Smooth muscle cell (in vitro differentiated cells): ENCODE results near the gene NR2C2. TPM values are rescaled to one million over a fixed set of nuclear protein-coding genes. Genes with fewer than 3 reads are reported as not detected.

Source experiments
- DNase-seq: peaks from one replicate; lab custom pipeline; 2025; ENCODE audit not compliant: unreplicated experiment; lab: John Stamatoyannopoulos, UW
- H2AFZ ChIP-seq: fragments of 200-600 bp; sonication (generic); 2 replicates; pipeline ENCODE4 v1.6.0; 2016; ENCODE audit warnings: antibody characterized with exemption, low read depth, mild to moderate bottlenecking
- H3F3A ChIP-seq: fragments of 200-600 bp; sonication (generic); 2 replicates; pipeline ENCODE4 v1.6.0; 2017; ENCODE audit warnings: antibody characterized with exemption, low read depth
- H3K27ac ChIP-seq: fragments of 200-600 bp; sonication (generic); 2 replicates; pipeline ENCODE4 v1.5.1; 2016; ENCODE audit warnings: low read depth, mild to moderate bottlenecking
- H3K27me3 ChIP-seq: fragments of 200-600 bp; sonication (generic); 2 replicates; pipeline ENCODE4 v1.6.1; 2016; ENCODE audit warnings: low read depth, mild to moderate bottlenecking
- H3K36me3 ChIP-seq: fragments of 200-600 bp; sonication (generic); 2 replicates; pipeline ENCODE4 v1.5.1; 2016; ENCODE audit warnings: low read depth
- H3K4me1 ChIP-seq: fragments of 200-600 bp; sonication (generic); 2 replicates; pipeline ENCODE4 v1.5.1; 2016; ENCODE audit warnings: low read depth
- H3K4me2 ChIP-seq: fragments of 200-600 bp; sonication (generic); 2 replicates; pipeline ENCODE4 v1.6.0; 2016; ENCODE audit warnings: mild to moderate bottlenecking
- H3K4me3 ChIP-seq: fragments of 200-600 bp; sonication (generic); 2 replicates; pipeline ENCODE4 v1.5.1; 2016; ENCODE audit warnings: mild to moderate bottlenecking
- H3K79me2 ChIP-seq: fragments of 200-600 bp; sonication (generic); 2 replicates; pipeline ENCODE4 v1.6.0; 2016; ENCODE audit warnings: low read depth, mild to moderate bottlenecking
- H3K9ac ChIP-seq: fragments of 200-600 bp; sonication (generic); 2 replicates; pipeline ENCODE4 v1.6.0; 2016; ENCODE audit warnings: low read depth
- H3K9me3 ChIP-seq: fragments of 200-600 bp; sonication (generic); replicated peaks from 2 replicates; pipeline ENCODE4 v1.5.1; 2016; ENCODE audit warnings: low read depth
- H4K20me1 ChIP-seq: fragments of 200-600 bp; sonication (generic); 2 replicates; pipeline ENCODE4 v1.6.0; 2016; ENCODE audit warnings: low read depth
- WGBS: methylation state at CpG from one replicate; pipeline ENCODE4 v1.1.7; 2016; ENCODE audit warnings: low lambda C conversion rate; 5-methylcytosine and 5-hydroxymethylcytosine counted together
- polyA plus RNA-seq: library from polyadenylated mRNA; unstranded; fragments of >200 nt; fragmentation: Nextera tagmentation; extraction: Ambion mirVana; gene quantifications from 2 replicates; pipeline ENCODE4 v1.2.1, GENCODE V29; 2016
- total RNA-seq: library from RNA; depleted of rRNA; stranded (reverse); fragments of >200 nt; gene quantifications from 2 replicates; pipeline ENCODE4 v1.2.3, GENCODE V29; 2014
- TF ChIP-seq, protein P1 (sequence below): fragments of 200-600 bp; sonication (generic); IDR thresholded peaks from 2 replicates; pipeline ENCODE4 v1.5.1; 2017; ENCODE audit warnings: borderline replicate concordance, mild to moderate bottlenecking, antibody characterized with exemption; ENCODE audit not compliant: insufficient read depth, poor library complexity, severe bottlenecking

NR2C2 gene
- total and polyA plus RNA-seq, 2 experiments from 2014 or later: 11.6 to 28.5 TPM

DNA sequence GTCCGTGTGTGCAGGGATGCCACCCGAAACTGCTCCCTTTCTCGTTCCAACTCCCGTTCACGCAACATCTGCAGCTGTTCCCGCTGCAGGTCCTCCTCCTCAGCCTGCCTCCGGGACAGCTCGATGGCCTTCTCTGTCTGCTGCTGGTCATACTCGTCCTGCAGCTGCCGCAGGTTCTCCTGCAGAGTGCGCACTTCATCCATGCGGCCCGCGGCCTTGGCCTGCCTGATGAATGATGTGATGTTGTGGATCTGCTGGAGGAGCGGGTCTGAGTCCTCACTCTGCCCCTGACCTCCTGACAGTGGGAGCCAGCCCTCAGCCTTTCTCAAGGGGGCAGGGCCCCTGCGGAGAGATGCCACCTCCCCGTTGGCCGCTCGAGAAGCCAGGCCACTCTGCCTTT, 127.1 kb downstream of the NR2C2 start:
- WGBS: 97% methylated on average over 19 of the region's 19 CpGs
- H3K4me3 ChIP-seq: no peak overlapping the region
- TF ChIP-seq, protein P1, sequence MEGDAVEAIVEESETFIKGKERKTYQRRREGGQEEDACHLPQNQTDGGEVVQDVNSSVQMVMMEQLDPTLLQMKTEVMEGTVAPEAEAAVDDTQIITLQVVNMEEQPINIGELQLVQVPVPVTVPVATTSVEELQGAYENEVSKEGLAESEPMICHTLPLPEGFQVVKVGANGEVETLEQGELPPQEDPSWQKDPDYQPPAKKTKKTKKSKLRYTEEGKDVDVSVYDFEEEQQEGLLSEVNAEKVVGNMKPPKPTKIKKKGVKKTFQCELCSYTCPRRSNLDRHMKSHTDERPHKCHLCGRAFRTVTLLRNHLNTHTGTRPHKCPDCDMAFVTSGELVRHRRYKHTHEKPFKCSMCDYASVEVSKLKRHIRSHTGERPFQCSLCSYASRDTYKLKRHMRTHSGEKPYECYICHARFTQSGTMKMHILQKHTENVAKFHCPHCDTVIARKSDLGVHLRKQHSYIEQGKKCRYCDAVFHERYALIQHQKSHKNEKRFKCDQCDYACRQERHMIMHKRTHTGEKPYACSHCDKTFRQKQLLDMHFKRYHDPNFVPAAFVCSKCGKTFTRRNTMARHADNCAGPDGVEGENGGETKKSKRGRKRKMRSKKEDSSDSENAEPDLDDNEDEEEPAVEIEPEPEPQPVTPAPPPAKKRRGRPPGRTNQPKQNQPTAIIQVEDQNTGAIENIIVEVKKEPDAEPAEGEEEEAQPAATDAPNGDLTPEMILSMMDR: no peak

GRCh38 chr3:15079091-15079490, 131.7 kb downstream of the NR2C2 start:
- TF ChIP-seq, protein P1: no peak
- Histone ChIP-seq H3K4me1 (no peaks in the 10 kb centered on the region), H3K9me3 (no peaks in the 10 kb centered on the region), H3K27ac (no peak overlapping the region), H2AFZ (no peak overlapping the region), H3K27me3 (no peaks in the 10 kb centered on the region), H4K20me1 (no peaks in the 10 kb centered on the region), H3K9ac (no peak overlapping the region), H3K4me3 (no peak overlapping the region), H3K36me3 (peaks cover 22% of the 10 kb centered on the region), H3F3A (no peaks in the 10 kb centered on the region), H3K4me2 (no peak overlapping the region), H3K79me2 (no peaks in the 10 kb centered on the region)
- DNase-seq: no peak
- 74% methylated on average over 3 of the region's 3 CpGs for WGBS

More for the DNA sequence above, 127.1 kb downstream of the NR2C2 start:
- Histone ChIP-seq H3K4me1 (no peaks in the 10 kb centered on the region), H3K9ac (no peak overlapping the region), H3F3A (no peaks in the 10 kb centered on the region), H3K9me3 (no peaks in the 10 kb centered on the region), H4K20me1 (no peaks in the 10 kb centered on the region), H3K36me3 (peaks cover 15% of the 10 kb centered on the region), H3K79me2 (no peaks in the 10 kb centered on the region), H3K27me3 (no peaks in the 10 kb centered on the region), H2AFZ (no peak overlapping the region), H3K4me2 (no peak overlapping the region), H3K27ac (no peak overlapping the region)
- DNase-seq: no peak

- TF ChIP-seq, protein P1: no peak
- Histone ChIP-seq H2AFZ (no peak overlapping the region), H3K9ac (no peak overlapping the region), H3K27ac (no peak overlapping the region), H3F3A (no peaks in the 10 kb centered on the region), H3K4me1 (no peaks in the 10 kb centered on the region), H3K27me3 (no peaks in the 10 kb centered on the region), H3K79me2 (no peaks in the 10 kb centered on the region), H3K9me3 (no peaks in the 10 kb centered on the region), H3K4me3 (no peak overlapping the region), H3K36me3 (peaks cover 21% of the 10 kb centered on the region), H4K20me1 (no peaks in the 10 kb centered on the region), H3K4me2 (no peak overlapping the region)
- no peak for DNase-seq
- 93% methylated on average over 13 of the region's 13 CpGs for WGBS
These were observed 134.7 kb downstream of the NR2C2 start for GRCh38 chr3:15081960-15082664.

DNA sequence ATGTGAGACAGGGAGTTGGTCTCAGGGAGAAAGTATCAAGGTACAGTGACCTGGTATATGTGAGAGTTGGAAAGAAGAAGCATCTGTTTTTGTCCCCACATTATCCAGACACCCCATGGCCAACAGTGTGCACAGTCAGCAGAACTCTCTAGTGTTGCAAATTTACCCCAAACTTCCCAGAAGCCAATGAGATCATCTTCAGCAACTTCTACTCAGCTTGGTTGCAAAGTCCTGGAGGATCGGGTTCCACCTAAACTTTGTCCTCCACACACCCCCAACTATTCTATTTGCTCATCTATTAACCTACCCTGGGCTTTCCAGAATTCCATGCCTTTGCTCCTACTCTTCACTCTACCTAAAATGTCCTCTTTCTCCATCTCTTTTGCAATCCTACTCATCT, 135.9 kb downstream of the NR2C2 start:
- Histone ChIP-seq H3K36me3 (peaks cover 13% of the 10 kb centered on the region), H2AFZ (no peak overlapping the region), H3K4me2 (no peak overlapping the region), H3K9me3 (no peaks in the 10 kb centered on the region), H3K79me2 (no peaks in the 10 kb centered on the region), H4K20me1 (no peaks in the 10 kb centered on the region), H3K4me1 (no peaks in the 10 kb centered on the region), H3K27me3 (no peaks in the 10 kb centered on the region), H3F3A (no peaks in the 10 kb centered on the region), H3K27ac (no peak overlapping the region), H3K9ac (no peak overlapping the region), H3K4me3 (no peak overlapping the region)
- WGBS: 93% methylated on average over 1 of the region's 1 CpG
- TF ChIP-seq, protein P1: no peak
- DNase-seq: no peak
